Psoas muscle (tissue), 8 donors: ENCODE data around the gene PIAS4. TPM values are rescaled to one million over a fixed set of nuclear protein-coding genes. Genes with fewer than 3 reads are reported as not detected.

Experiments
- ATAC-seq, 4 donors: fragments of 200-7000 bp; cut with Tn5 transposase; one replicate each; pipeline ENCODE4 v1.9.1; 2020; ENCODE audit warnings: moderate library complexity in 3 of 4, mild to moderate bottlenecking in 2 of 4
- DNase-seq, 2 donors: peaks; one replicate each; pipeline ENCODE4 v3.0.0-alpha.2; 2020
- H3K27ac ChIP-seq: fragments of 200-600 bp; one replicate; pipeline ENCODE4 v1.8.0; 2022
- H3K27me3 ChIP-seq, 3 donors: fragments of 200-600 bp in 1 of 3; one replicate each; pipeline versions ENCODE4 v1.6.1 to v1.8.0; 2013 to 2022; ENCODE audit warnings: low read length in 2 of 3, mild to moderate bottlenecking in 2 of 3, moderate library complexity in 1 of 3; ENCODE audit not compliant: insufficient read depth in 3 of 3
- H3K36me3 ChIP-seq, 2 donors: fragments of 200-600 bp in 1 of 2; one replicate each; pipeline versions ENCODE4 v1.6.1 to v1.8.0; 2013 to 2022; ENCODE audit warnings: low read depth in 1 of 2, mild to moderate bottlenecking in 1 of 2, moderate library complexity in 1 of 2; ENCODE audit not compliant: insufficient read depth in 1 of 2
- H3K4me1 ChIP-seq: fragments of 200-600 bp; one replicate; pipeline ENCODE4 v1.8.0; 2022
- H3K4me3 ChIP-seq: fragments of 200-600 bp; one replicate; pipeline ENCODE4 v1.8.0; 2022; ENCODE audit warnings: mild to moderate bottlenecking
- H3K9me3 ChIP-seq: fragments of 200-600 bp; one replicate; pipeline ENCODE4 v1.8.0; 2022
- CTCF ChIP-seq: fragments of 200-600 bp; IDR thresholded peaks from one replicate; pipeline ENCODE4 v1.8.0; 2022; ENCODE audit warnings: antibody characterized with exemption
- WGBS, 3 donors: extraction: QIAGEN DNeasy Blood & Tissue Kit; methylation state at CpG; one replicate each; pipeline versions ENCODE4 v1.1.6 to v1.1.7; 2013; 5-methylcytosine and 5-hydroxymethylcytosine counted together
- intact Hi-C, 2 donors: fragments of 100-400 bp; cut with DNase I; formaldehyde crosslinking; loops; one replicate each; pipeline versions ENCODE4 v1.11.0 to v1.14.2; 2022
- polyA plus RNA-seq, 3 donors: library from polyadenylated mRNA; stranded (reverse); fragments of 200-250 nt; gene quantifications; one replicate each; pipeline ENCODE4 v1.2.3, GENCODE V29; 2013
- total RNA-seq, 4 donors: library from RNA; stranded (reverse); fragmentation: NEBNext Ultra II Directional in 2 of 4; extraction: Animal tissue kit (Norgen Biotek cat#: 25700) in 2 of 4; gene quantifications; one replicate each; pipeline versions ENCODE4 v1.2.1 to v1.2.4, GENCODE V29; 2021 to 2023
- donor health status: healthy with polysubstance abuse.
- donor health status: DM: no; HTN: no; CAD: no; lungs with moderate emphysema.
- donor health status: Bipolar disorder and iron deficiency.
- donor health status: healthy.
- donor health status: DM: yes; HTN: yes; CAD: no.
- donor health status: DM: no; HTN: no; CAD: no.
- donor health status: DM: no; HTN: no; CAD: no.
- donor health status: DM: yes; HTN: yes; CAD: no.

The PIAS4 gene
- total and polyA plus RNA-seq, 7 donors: 12.7 to 27.2 (median 15.1) TPM

- peaks cover 16 to 59% of the 10 kb centered on the region in 2 donors for H3K36me3 ChIP-seq
- peaks cover 10% of the 10 kb centered on the region for H3K4me1 ChIP-seq
- TF ChIP-seq CTCF: no peak
- H3K27ac ChIP-seq: peak overlapping the region; percentile 58
- DNase-seq (no peak), ATAC-seq (peak in 1 of 4 donors; percentile 6)
- H3K27me3 ChIP-seq: no peaks in the 10 kb centered on the region
- H3K9me3 ChIP-seq: no peaks in the 10 kb centered on the region
- 36 to 76% (median 43%) methylated on average over 8 of the region's 8 CpGs for WGBS, 3 donors
- intact Hi-C loops: no loop called here
- no peak overlapping the region for H3K4me3 ChIP-seq
Measured at GRCh38 chr19:3975144-3975543, 32.4 kb upstream of the PIAS4 start.

GRCh38 chr19:3975637-3976087, 31.9 kb upstream of the PIAS4 start:
- no peak for TF ChIP-seq CTCF
- no peaks in the 10 kb centered on the region for H3K9me3 ChIP-seq
- DNase-seq (no peak), ATAC-seq (peak in 1 of 4 donors; percentile 1)
- peaks cover 19 to 64% of the 10 kb centered on the region in 2 donors for H3K36me3 ChIP-seq
- intact Hi-C loops: no loop called here
- peaks cover 10% of the 10 kb centered on the region for H3K4me1 ChIP-seq
- no peaks in the 10 kb centered on the region for H3K27me3 ChIP-seq
- no peak overlapping the region for H3K4me3 ChIP-seq
- H3K27ac ChIP-seq: peak overlapping the region; percentile 58
- WGBS, 3 donors: 69 to 81% (median 69%) methylated on average over 14 of the region's 14 CpGs

DNA sequence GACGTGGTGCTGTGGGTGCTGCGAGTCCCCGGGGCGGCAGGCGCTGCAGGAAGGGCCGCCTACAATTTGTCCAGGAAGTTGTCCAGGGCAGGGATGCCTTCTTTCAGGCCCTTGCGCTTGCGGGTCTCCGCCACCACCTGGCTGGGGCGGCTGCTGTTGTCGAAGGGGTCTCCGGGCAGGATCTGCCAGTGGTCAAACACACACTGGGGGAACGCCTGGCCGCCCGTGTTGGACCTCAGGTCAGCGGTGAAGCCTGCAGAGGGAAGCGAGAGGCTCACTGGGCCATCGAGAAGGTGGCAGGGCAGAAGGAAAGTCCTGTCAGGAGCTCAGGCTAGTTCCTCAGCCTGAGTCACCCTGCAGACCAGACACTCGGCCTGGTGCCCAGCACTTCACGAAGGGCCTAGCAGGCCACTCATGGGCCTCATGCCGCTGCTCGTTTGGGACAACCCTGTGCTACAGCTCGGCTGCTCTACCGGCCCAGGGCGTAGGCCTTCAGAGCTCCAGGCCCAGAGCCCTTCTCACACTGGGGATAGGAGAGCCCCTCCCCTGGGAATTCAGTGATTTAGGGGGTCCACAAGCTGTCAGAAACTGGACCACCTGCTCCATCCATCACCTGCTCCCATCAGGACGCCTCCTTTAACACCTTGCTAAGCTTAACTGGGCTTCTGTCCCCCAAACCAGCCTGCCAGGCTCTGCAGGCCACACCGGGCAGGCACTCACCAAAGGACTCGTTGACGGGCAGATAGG, 30.9 kb upstream of the PIAS4 start:
- Histone ChIP-seq H3K9me3 (no peaks in the 10 kb centered on the region), H3K27ac (peak overlapping the region; percentile 58), H3K4me3 (no peak overlapping the region), H3K27me3 (no peaks in the 10 kb centered on the region), H3K4me1 (peaks cover 10% of the 10 kb centered on the region), H3K36me3 (peaks cover 19 to 74% of the 10 kb centered on the region in 2 donors)
- no peak for TF ChIP-seq CTCF
- DNase-seq (peak; percentile 37 to 92), ATAC-seq (peak; percentile 12 to 77 (median 50))
- intact Hi-C loops: no loop called here
- WGBS, 3 donors: 86 to 89% (median 86%) methylated on average over 29 of the region's 29 CpGs

DNA sequence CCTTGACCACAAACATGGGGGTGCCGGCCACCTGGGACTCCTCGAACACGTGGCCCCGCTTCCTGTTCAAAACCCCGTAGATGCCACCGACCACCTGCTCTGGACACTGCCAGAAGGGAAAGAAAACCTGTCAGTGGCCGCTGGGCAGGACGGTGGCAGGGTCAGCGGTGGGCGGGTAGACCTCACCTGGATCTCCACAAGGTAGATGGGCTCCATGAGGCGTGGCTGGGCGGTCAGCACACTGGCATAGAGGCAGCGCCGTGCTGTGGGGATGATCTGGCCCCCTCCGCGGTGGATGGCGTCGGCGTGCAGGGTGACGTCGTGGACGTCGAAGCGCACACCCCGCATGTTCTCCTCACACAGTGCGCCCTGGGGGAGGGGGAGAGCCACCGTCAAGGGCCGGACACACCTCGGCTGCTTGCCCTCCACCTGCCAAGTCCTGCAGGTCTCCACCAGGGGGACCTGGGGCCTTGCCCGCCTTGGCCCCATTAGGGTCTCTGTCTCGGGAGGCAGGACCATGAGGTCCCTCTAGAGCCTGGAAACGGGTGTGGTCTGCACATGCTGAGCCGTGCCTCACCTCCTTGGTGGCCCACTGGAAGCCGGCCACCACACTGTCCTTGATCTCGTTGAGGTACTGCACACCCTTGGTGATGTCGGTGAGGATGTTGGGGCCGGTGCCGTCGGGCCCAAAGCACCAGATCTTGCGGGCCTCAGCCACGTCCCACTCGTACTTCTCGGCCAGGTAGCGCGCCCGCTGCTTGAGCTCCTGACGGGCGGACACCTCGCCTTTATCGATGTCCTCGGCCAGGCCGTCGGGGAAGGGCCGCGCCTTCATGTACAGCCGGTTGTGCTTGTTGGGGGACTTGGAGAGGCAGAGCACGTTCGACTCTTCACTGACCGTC, 30.0 kb upstream of the PIAS4 start:
- ATAC-seq: peak in 3 of 4 donors; percentile 4 to 11 (median 5)
- peak overlapping the region; percentile 58 for H3K27ac ChIP-seq

More for the DNA sequence above, 30.0 kb upstream of the PIAS4 start:
- no peak overlapping the region for H3K4me3 ChIP-seq
- peaks cover 15% of the 10 kb centered on the region for H3K4me1 ChIP-seq
- peak; percentile 18 for TF ChIP-seq CTCF
- no peaks in the 10 kb centered on the region for H3K27me3 ChIP-seq
- H3K36me3 ChIP-seq: peaks cover 25 to 81% of the 10 kb centered on the region in 2 donors
- WGBS, 3 donors: 87 to 88% (median 88%) methylated on average over 59 of the region's 59 CpGs
- intact Hi-C loops: no loop called here
- DNase-seq: peak; percentile 25 to 65
- no peaks in the 10 kb centered on the region for H3K9me3 ChIP-seq
